WTC11 (cell line): ENCODE results near the gene GGTLC1.

ENCODE experiments used
- AFF4 ChIP-seq: sonication (generic); formaldehyde crosslinking; IDR thresholded peaks from 2 replicates; pipeline ENCODE4 v1.8.1; 2023; ENCODE audit warnings: mild to moderate bottlenecking, missing genetic modification reagents, borderline replicate concordance
- ATF2 ChIP-seq: sonication (generic); formaldehyde crosslinking; IDR thresholded peaks from 2 replicates; pipeline ENCODE4 v1.8.1; 2022; ENCODE audit warnings: low read depth, missing genetic modification reagents, borderline replicate concordance
- CTCF ChIP-seq: fragments of 200-600 bp; IDR thresholded peaks from 2 replicates; pipeline ENCODE4 v1.8.0; 2022; ENCODE audit warnings: antibody characterized with exemption
- ETV6 ChIP-seq: sonication (generic); formaldehyde crosslinking; IDR thresholded peaks from 2 replicates; pipeline ENCODE4 v1.8.1; 2022; ENCODE audit warnings: mild to moderate bottlenecking, missing genetic modification reagents
- TF ChIP-seq, protein P1 (sequence below): sonication (generic); formaldehyde crosslinking; IDR thresholded peaks from 2 replicates; pipeline ENCODE4 v1.8.1; 2022; ENCODE audit warnings: mild to moderate bottlenecking, moderate library complexity, missing genetic modification reagents
- TF ChIP-seq, protein P2 (sequence below): sonication (generic); formaldehyde crosslinking; IDR thresholded peaks from 2 replicates; pipeline ENCODE4 v1.8.0; 2022; ENCODE audit warnings: mild to moderate bottlenecking, missing genetic modification reagents

DNA sequence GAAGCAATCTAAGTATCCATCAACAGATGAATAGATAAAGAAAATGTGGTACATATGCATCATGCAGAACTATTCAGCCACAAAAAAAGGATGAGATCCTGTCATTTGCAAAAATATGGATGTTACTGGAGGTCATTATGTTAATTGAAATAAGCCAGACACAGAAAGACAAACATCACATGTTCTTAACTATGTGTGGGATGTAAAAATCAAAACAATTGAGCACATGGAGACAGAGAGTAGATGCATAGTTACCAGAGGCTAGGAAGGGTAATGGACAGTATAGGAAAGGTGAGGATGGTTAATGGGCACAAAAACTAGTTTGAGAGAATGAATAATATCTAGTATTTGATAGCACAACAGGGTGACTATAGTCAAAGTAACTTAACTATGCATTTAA is 26.3 kb downstream of the GGTLC1 start:
- TF ChIP-seq ATF2 (CRISPR knock-in tag): no peak
- no peak for TF ChIP-seq CTCF
- no peak for TF ChIP-seq AFF4 (CRISPR knock-in tag)
- TF ChIP-seq, protein P1, sequence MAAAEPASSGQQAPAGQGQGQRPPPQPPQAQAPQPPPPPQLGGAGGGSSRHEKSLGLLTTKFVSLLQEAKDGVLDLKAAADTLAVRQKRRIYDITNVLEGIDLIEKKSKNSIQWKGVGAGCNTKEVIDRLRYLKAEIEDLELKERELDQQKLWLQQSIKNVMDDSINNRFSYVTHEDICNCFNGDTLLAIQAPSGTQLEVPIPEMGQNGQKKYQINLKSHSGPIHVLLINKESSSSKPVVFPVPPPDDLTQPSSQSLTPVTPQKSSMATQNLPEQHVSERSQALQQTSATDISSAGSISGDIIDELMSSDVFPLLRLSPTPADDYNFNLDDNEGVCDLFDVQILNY (CRISPR knock-in tag): no peak
- no peak for TF ChIP-seq ETV6 (CRISPR knock-in tag)
- TF ChIP-seq, protein P2, sequence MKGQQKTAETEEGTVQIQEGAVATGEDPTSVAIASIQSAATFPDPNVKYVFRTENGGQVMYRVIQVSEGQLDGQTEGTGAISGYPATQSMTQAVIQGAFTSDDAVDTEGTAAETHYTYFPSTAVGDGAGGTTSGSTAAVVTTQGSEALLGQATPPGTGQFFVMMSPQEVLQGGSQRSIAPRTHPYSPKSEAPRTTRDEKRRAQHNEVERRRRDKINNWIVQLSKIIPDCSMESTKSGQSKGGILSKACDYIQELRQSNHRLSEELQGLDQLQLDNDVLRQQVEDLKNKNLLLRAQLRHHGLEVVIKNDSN (CRISPR knock-in tag): no peak
